Mammary epithelial cell (primary cell): ENCODE data around the gene TRNAU1AP.

Experiments used
- EZH2 ChIP-seq: IDR thresholded peaks from 2 replicates; pipeline ENCODE4 v1.6.1; 2012; ENCODE audit warnings: low read length, inconsistent platforms, borderline replicate concordance
- TF ChIP-seq, protein P1 (sequence below), 2 donors: IDR thresholded peaks in 1 of 2; conservative IDR thresholded peaks in 1 of 2; 2 replicates each; pipeline ENCODE4 v1.5.1; 2011 to 2012; ENCODE audit warnings: inconsistent platforms in 2 of 2, low read length in 2 of 2, mild to moderate bottlenecking in 2 of 2, control low read depth in 1 of 2, low read depth in 1 of 2; ENCODE audit not compliant: insufficient read depth in 1 of 2; ENCODE audit errors: extremely low read depth in 1 of 2

DNA sequence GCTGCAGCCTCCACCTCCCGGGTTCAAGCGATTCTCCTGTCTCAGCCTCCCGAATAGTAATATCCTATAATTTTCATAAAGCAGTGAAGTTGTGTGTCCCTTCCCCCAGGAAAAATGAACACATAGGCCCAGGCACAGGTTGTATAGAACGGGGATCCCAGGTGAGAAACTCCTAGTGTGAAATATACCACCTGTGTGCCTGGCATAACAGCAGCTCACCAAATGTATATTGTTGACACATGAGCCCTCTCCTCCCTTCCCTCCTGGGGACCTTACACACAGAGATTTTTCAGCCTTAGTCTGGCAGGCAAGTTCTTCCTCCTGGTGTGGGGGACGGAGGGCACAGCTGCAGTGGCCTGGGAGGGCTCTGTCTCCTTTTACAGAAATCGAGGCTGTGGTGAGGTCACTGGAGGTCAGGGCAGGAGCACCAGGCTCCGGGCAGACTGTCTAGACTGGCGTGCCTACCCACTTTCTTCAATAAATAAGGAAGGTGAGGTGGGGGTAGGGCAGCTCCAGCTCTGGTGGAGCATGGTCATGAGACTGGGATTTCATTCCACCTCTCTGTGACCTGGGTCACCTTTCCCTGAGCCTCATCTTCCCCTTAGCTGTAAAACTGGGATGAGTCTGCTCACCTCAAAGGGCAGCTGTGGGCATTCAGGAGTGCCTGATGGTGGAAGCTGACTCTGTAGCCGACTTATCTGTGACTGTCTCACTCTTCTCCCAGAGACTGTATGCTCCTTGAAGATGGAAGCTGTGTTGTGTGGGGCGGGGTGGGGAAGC, 32.7 kb upstream of the TRNAU1AP start:
- TF ChIP-seq EZH2: no peak
- TF ChIP-seq, protein P1, sequence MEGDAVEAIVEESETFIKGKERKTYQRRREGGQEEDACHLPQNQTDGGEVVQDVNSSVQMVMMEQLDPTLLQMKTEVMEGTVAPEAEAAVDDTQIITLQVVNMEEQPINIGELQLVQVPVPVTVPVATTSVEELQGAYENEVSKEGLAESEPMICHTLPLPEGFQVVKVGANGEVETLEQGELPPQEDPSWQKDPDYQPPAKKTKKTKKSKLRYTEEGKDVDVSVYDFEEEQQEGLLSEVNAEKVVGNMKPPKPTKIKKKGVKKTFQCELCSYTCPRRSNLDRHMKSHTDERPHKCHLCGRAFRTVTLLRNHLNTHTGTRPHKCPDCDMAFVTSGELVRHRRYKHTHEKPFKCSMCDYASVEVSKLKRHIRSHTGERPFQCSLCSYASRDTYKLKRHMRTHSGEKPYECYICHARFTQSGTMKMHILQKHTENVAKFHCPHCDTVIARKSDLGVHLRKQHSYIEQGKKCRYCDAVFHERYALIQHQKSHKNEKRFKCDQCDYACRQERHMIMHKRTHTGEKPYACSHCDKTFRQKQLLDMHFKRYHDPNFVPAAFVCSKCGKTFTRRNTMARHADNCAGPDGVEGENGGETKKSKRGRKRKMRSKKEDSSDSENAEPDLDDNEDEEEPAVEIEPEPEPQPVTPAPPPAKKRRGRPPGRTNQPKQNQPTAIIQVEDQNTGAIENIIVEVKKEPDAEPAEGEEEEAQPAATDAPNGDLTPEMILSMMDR (conservative IDR thresholded peaks at IDR 0.05 in 1 of 2, IDR thresholded peaks at IDR 0.05 in 1 of 2; ENCODE audit: extremely low read depth in 1 of 2, insufficient read depth in 1 of 2, low read depth in 1 of 2, low read length in 2 of 2): no peak
